Cardiac ventricle fibroblast (primary cell): Measurements from ENCODE around the gene SOD1. TPM values are rescaled to one million over a fixed set of nuclear protein-coding genes. Genes with fewer than 3 reads are reported as not detected.

Experiments used
- total RNA-seq: library from RNA; depleted of rRNA; stranded (reverse); fragments of >200 nt; gene quantifications from 2 replicates; pipeline ENCODE4 v1.2.3, GENCODE V29; 2015

Gene SOD1
- 213 and 231 TPM in 2 replicates for total RNA-seq

DNA sequence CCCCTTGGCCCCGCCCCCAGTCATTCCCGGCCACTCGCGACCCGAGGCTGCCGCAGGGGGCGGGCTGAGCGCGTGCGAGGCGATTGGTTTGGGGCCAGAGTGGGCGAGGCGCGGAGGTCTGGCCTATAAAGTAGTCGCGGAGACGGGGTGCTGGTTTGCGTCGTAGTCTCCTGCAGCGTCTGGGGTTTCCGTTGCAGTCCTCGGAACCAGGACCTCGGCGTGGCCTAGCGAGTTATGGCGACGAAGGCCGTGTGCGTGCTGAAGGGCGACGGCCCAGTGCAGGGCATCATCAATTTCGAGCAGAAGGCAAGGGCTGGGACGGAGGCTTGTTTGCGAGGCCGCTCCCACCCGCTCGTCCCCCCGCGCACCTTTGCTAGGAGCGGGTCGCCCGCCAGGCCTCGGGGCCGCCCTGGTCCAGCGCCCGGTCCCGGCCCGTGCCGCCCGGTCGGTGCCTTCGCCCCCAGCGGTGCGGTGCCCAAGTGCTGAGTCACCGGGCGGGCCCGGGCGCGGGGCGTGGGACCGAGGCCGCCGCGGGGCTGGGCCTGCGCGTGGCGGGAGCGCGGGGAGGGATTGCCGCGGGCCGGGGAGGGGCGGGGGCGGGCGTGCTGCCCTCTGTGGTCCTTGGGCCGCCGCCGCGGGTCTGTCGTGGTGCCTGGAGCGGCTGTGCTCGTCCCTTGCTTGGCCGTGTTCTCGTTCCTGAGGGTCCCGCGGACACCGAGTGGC is at the start of gene SOD1:
SOD1 (plus strand) TSS at position 158 of the 723 bp plus-strand sequence; CDS start at position 235, 77 bp downstream.

Other genes starting within 250 kb of the SOD1 start
- gene SCAF4, start 72.4 kb downstream of the SOD1 start, total RNA-seq = 7.3 and 9.2 TPM in 2 replicates
- under 0.01 TPM in 1 of 2 replicates, not detected in the other for gene HUNK, start 213.3 kb downstream of the SOD1 start, total RNA-seq